ENCODE data around the gene ZAR1. TPM values are rescaled to one million over a fixed set of nuclear protein-coding genes. Genes with fewer than 3 reads are reported as not detected.
"Not testable (repeated sequence)": the region's sequence is repeated elsewhere in the genome, so short reads cannot be mapped to it uniquely, and the experiment has no call there.

ZAR1 gene
- not detected in 2 replicates for total RNA-seq

DNA sequence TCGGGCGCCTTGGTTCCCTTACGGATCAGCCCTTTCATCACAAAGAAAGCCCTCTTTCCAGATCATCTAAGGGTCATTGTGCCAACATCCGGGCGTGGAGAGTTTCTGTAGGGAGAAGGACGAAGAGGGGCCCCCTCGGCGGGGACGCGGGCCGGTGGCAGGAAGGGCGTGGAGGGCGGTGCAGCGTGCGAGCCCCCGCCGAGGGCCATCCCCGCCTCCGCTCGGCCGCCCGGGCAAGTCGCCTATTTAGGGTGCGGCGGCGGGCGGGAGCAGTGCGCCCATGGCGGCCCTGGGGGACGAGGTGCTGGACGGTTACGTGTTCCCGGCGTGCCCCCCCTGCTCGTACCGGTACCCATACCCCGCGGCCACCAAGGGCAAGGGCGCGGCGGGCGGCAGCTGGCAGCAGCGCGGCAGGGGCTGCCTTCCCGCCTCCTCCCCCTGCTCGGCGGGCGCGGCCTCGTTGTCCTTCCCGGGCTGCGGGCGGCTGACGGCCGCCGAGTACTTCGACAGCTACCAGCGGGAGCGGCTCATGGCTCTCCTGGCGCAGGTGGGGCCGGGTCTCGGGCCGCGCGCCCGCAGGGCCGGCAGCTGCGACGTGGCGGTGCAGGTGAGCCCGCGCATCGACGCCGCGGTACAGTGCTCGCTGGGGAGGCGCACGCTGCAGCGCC, at the start of gene ZAR1:
Gene ZAR1 (plus strand): TSS at position 241 of the 668 bp plus-strand sequence. CDS start 40 bp downstream, at position 281.
- TF ChIP-seq, protein P1, sequence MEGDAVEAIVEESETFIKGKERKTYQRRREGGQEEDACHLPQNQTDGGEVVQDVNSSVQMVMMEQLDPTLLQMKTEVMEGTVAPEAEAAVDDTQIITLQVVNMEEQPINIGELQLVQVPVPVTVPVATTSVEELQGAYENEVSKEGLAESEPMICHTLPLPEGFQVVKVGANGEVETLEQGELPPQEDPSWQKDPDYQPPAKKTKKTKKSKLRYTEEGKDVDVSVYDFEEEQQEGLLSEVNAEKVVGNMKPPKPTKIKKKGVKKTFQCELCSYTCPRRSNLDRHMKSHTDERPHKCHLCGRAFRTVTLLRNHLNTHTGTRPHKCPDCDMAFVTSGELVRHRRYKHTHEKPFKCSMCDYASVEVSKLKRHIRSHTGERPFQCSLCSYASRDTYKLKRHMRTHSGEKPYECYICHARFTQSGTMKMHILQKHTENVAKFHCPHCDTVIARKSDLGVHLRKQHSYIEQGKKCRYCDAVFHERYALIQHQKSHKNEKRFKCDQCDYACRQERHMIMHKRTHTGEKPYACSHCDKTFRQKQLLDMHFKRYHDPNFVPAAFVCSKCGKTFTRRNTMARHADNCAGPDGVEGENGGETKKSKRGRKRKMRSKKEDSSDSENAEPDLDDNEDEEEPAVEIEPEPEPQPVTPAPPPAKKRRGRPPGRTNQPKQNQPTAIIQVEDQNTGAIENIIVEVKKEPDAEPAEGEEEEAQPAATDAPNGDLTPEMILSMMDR (IDR thresholded peaks at IDR 0.05; ENCODE audit: insufficient read depth, low read length, poor library complexity, severe bottlenecking), result no peak
- peak within 1 kb of the TSS; percentile 7 for H3K4me3 ChIP-seq (ENCODE audit: low read depth, low read length)
- no peak for DNase-seq (ENCODE audit: low read depth)
- H3K27me3 ChIP-seq (ENCODE audit: control insufficient read depth, insufficient read depth, low read length), result peaks cover 29% of the 10 kb centered on the region
- H3K36me3 ChIP-seq (ENCODE audit: control insufficient read depth, insufficient read depth, low read length), result no peaks in the 10 kb centered on the region

DNA sequence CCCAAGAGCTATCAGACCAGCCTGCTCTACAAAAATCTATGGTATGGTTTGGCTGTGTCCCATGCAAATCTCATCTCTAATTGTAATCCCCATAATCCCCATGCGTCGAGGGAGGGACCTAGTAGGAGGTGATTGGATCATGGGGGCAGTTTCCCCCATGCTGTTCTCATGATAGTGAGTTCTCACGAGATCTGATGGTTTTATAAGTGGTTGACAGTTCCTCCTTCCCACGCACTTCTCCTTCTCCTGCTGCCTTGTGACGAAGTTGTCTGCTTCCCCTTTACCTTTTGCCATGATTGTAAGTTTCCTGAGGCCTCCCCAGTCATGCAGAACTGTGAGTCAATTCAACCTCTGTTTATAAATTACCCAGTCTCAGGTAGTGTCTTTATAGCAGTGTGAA, 49.1 kb upstream of the ZAR1 start:
- not testable (repeated sequence) for H3K27me3 ChIP-seq (ENCODE audit: control insufficient read depth, insufficient read depth, low read length); DNase-seq (ENCODE audit: low read depth); H3K36me3 ChIP-seq (ENCODE audit: control insufficient read depth, insufficient read depth, low read length); H3K4me3 ChIP-seq (ENCODE audit: low read depth, low read length)

DNA sequence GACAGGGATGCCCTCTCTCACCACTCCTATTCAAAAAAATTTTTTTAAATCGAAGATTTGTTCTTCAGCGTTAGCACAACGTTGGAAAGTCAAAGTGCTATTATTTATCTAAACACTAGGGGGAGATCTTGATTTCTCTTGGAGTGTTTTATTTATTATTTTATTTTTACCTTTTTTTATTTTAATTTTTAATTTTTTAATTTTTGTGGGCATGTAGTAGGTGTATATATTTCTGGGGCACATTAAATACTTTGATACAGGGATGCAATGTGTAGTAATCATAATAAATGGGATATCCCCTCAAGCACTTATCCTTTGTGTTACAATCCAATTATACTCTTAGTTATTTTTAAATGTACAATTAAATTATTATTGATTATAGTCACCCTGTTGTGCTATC, 44.3 kb upstream of the ZAR1 start:
- TF ChIP-seq, protein P1 (IDR thresholded peaks at IDR 0.05; ENCODE audit: insufficient read depth, low read length, poor library complexity, severe bottlenecking), result peak; percentile 36
- H3K27me3 ChIP-seq (ENCODE audit: control insufficient read depth, insufficient read depth, low read length), result no peaks in the 10 kb centered on the region
- H3K4me3 ChIP-seq (ENCODE audit: low read depth, low read length), result no peak overlapping the region
- H3K36me3 ChIP-seq (ENCODE audit: control insufficient read depth, insufficient read depth, low read length), result no peaks in the 10 kb centered on the region
- no peak for DNase-seq (ENCODE audit: low read depth)

DNA sequence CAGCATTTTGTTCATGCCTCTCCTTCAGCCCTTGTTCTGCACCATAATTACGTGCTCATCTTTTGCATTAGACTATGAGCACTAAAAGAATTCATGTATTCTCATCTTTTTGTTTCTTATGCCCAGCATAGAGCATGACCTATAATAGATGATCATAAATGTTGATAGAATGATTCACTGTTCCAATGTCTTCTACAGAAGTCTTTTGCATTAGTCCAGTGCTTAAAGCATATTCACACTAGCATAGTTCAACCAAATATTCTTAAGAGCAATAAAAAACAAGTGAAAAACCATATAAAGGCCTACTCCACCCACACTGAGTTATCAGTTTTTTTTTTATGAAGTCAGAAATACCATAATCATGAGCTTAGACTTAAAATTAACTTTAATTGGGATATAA, 43.4 kb upstream of the ZAR1 start:
- H3K36me3 ChIP-seq (ENCODE audit: control insufficient read depth, insufficient read depth, low read length), result no peaks in the 10 kb centered on the region
- TF ChIP-seq, protein P1 (IDR thresholded peaks at IDR 0.05; ENCODE audit: insufficient read depth, low read length, poor library complexity, severe bottlenecking), result no peak
- no peaks in the 10 kb centered on the region for H3K27me3 ChIP-seq (ENCODE audit: control insufficient read depth, insufficient read depth, low read length)
- H3K4me3 ChIP-seq (ENCODE audit: low read depth, low read length), result no peak overlapping the region
- no peak for DNase-seq (ENCODE audit: low read depth)

DNA sequence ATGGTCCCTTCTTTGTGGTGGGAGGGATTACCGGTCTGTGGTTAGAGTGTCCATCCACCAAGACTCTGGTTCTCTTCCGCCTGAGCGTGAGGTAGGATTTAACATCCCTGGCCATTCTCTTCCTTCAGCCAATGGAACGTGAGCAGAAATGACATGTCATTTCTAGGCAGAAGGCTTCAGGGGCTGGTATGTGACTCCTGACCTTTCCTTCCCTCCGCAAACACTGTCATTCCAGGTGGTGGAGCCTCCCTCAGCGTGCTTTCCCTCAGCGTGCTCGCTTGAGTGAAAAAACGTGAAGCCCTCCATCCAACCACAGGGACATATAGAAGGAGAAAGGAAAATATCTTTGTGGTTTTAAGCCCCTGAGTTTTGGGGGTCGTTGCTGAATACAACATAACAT, 40.9 kb upstream of the ZAR1 start:
- Histone ChIP-seq H3K36me3 (ENCODE audit: control insufficient read depth, insufficient read depth, low read length) (no peaks in the 10 kb centered on the region), H3K4me3 (ENCODE audit: low read depth, low read length) (no peak overlapping the region), H3K27me3 (ENCODE audit: control insufficient read depth, insufficient read depth, low read length) (no peaks in the 10 kb centered on the region)
- TF ChIP-seq, protein P1 (IDR thresholded peaks at IDR 0.05; ENCODE audit: insufficient read depth, low read length, poor library complexity, severe bottlenecking), result no peak
- no peak for DNase-seq (ENCODE audit: low read depth)

DNA sequence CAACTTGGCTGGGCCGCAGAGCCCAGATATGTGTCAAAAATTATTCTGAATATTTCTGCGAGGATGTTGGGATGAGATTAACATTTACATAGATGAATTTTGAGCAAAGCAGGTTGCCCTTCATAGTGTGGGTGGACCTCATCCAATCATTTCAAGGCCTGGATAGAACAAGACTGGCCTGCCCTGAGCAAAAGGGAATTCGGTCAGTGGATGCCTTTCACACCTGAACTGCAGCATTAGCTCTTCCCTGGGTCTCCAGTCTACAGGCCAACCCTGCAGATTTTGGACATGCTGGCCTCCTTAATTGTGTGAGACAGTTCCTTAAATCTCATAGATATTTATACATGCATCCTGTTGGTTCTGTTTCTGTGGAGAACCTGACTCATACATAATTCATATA, 39.3 kb upstream of the ZAR1 start:
- no peaks in the 10 kb centered on the region for H3K36me3 ChIP-seq (ENCODE audit: control insufficient read depth, insufficient read depth, low read length)
- no peak for DNase-seq (ENCODE audit: low read depth)
- TF ChIP-seq, protein P1 (IDR thresholded peaks at IDR 0.05; ENCODE audit: insufficient read depth, low read length, poor library complexity, severe bottlenecking), result no peak
- no peaks in the 10 kb centered on the region for H3K27me3 ChIP-seq (ENCODE audit: control insufficient read depth, insufficient read depth, low read length)
- H3K4me3 ChIP-seq (ENCODE audit: low read depth, low read length), result no peak overlapping the region

- not testable (repeated sequence) for H3K36me3 ChIP-seq (ENCODE audit: control insufficient read depth, insufficient read depth, low read length); H3K4me3 ChIP-seq (ENCODE audit: low read depth, low read length); DNase-seq (ENCODE audit: low read depth); H3K27me3 ChIP-seq (ENCODE audit: control insufficient read depth, insufficient read depth, low read length)
Measured at GRCh38 chr4:48451656-48452055, 38.4 kb upstream of the ZAR1 start.
